Activated CD8-positive, alpha-beta T cell treated with anti-CD3 and anti-CD28 coated beads for 36 hours (primary cell): ENCODE results near the gene IL2RA. TPM values are rescaled to one million over a fixed set of nuclear protein-coding genes. Genes with fewer than 3 reads are reported as not detected.

ENCODE experiments used
- ATAC-seq: fragments of 200-7000 bp; cut with Tn5 transposase; one replicate; pipeline ENCODE4 v1.10.0; 2021; ENCODE audit warnings: mild to moderate bottlenecking, moderate library complexity
- CTCF ChIA-PET: fragments of 350-600 bp; sonication (Branson Sonifier 250); formaldehyde crosslinking; loops from one replicate; lab custom pipeline; 2021; ENCODE audit warnings: antibody characterized with exemption; lab: Charles Lee
- POLR2A ChIA-PET: fragments of 350-600 bp; sonication (Branson Sonifier 250); formaldehyde crosslinking; loops from one replicate; lab custom pipeline; 2021; ENCODE audit warnings: antibody characterized with exemption; lab: Charles Lee
- DNase-seq: peaks from one replicate; pipeline ENCODE4 v3.0.0-alpha.2; 2020
- H3K27ac Mint-ChIP-seq: one replicate; pipeline ENCODE4 v1.8.0; 2021; ENCODE audit warnings: mild to moderate bottlenecking, mixed read lengths
- H3K27me3 Mint-ChIP-seq: one replicate; pipeline ENCODE4 v1.8.0; 2021; ENCODE audit warnings: mixed read lengths
- H3K36me3 Mint-ChIP-seq: one replicate; pipeline ENCODE4 v1.8.0; 2021; ENCODE audit warnings: low read depth, mixed read lengths
- H3K4me1 Mint-ChIP-seq: one replicate; pipeline ENCODE4 v1.8.0; 2021; ENCODE audit warnings: low read depth, mixed read lengths
- H3K4me3 Mint-ChIP-seq: one replicate; pipeline ENCODE4 v1.8.0; 2021; ENCODE audit warnings: mild to moderate bottlenecking, moderate library complexity, mixed read lengths
- H3K9me3 Mint-ChIP-seq: one replicate; pipeline ENCODE4 v1.8.0; 2021; ENCODE audit warnings: mixed read lengths
- intact Hi-C: fragments of 100-400 bp; cut with micrococcal nuclease; formaldehyde crosslinking; loops from one replicate; pipeline ENCODE4 v1.10.0; 2022
- total RNA-seq, 2 experiments: library from RNA; stranded (reverse); gene quantifications; one replicate each; pipeline ENCODE4 v1.2.3, GENCODE V29; 2021
- TF ChIP-seq, protein P1 (sequence below): fragments of 200-600 bp; IDR thresholded peaks from one replicate; pipeline ENCODE4 v1.8.0; 2022; ENCODE audit warnings: antibody characterized with exemption, mild to moderate bottlenecking

IL2RA gene
- 100 to 1,000 TPM; 868 to 874 TPM for total RNA-seq

DNA sequence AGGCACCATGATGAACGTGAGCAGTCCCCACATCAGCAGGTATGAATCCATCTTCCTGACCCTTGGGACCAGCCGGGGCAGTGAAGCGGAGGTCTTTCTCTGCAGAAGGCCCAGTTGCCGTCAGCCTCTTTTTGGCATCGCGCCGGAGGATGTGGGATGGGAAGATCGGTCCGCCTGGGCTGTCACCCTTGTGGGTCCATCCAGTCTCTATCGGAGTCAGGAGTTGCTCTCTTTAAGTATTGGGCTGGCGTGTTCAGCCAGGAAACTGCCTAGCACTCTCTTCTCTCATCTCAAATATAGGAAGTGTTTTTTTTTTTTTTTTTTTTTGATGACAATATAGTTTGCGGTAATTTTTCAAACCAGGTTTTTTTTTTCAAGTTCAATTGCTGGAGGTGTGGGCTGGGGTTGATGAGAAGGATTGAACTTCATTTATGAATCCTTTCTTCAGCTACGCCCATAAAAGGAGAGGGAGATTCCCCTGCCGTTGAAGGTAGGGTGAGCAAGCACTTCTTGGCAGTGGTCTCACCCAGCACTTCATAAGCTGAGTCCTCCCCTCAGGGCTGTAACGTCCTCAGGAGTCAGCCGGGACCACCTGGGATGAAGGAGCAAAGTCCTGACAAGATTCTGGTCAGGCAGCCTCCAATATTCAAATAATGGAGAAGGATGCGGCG lies at the start of gene IL2RA:
Gene IL2RA, minus strand, starts transcription at position 267 of the 671 bp plus-strand sequence. Its CDS starts 216 bp downstream, at position 51.
- H3K9me3 Mint-ChIP-seq, result no peaks in the 10 kb centered on the region
- peaks cover 55% of the 10 kb centered on the region for H3K4me1 Mint-ChIP-seq
- ATAC-seq (peak; percentile 75), DNase-seq (peak; percentile 85)
- H3K36me3 Mint-ChIP-seq, result peaks cover 52% of the 10 kb centered on the region
- H3K4me3 Mint-ChIP-seq, result peak within 1 kb of the TSS; percentile 94
- intact Hi-C loops, result loop anchor here (1.0 kb wide), 1 partner anchor 10 kb away; no protein-coding TSS in a partner anchor
- peak within 1 kb of the TSS; percentile 99 for H3K27ac Mint-ChIP-seq
- TF ChIP-seq, protein P1, sequence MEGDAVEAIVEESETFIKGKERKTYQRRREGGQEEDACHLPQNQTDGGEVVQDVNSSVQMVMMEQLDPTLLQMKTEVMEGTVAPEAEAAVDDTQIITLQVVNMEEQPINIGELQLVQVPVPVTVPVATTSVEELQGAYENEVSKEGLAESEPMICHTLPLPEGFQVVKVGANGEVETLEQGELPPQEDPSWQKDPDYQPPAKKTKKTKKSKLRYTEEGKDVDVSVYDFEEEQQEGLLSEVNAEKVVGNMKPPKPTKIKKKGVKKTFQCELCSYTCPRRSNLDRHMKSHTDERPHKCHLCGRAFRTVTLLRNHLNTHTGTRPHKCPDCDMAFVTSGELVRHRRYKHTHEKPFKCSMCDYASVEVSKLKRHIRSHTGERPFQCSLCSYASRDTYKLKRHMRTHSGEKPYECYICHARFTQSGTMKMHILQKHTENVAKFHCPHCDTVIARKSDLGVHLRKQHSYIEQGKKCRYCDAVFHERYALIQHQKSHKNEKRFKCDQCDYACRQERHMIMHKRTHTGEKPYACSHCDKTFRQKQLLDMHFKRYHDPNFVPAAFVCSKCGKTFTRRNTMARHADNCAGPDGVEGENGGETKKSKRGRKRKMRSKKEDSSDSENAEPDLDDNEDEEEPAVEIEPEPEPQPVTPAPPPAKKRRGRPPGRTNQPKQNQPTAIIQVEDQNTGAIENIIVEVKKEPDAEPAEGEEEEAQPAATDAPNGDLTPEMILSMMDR, result no peak
- no peaks in the 10 kb centered on the region for H3K27me3 Mint-ChIP-seq
- ChIA-PET POLR2A (interaction anchor here (0.7 to 29.2 kb wide), 12 partner anchors 10 to 516 kb away, joined by 3 to 846 read pairs (median 8); partner anchors contain the start of gene IL15RA), CTCF (interaction anchor here (0.9 to 3.1 kb wide), 9 partner anchors 9 to 28 kb away, joined by 3 to 35 read pairs (median 4); no protein-coding TSS in a partner anchor)

DNA sequence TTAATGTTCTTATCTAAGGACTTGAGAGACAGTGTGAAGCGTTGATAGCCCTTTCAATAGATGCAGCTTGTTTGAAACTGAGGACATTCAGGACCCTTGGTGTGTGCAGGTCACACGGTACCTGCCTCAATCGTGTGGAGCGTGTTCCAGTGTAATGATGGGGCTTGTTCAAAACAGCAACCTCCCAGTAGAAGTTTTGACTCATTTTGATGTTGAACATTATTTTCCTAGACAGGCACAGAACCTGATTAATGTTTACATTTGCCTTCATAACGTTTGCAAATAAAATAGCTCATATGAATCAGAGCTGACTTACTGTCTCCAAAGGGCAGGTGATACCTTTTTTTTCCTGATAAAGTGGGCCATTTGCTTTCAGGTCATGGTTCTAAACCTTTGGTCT lies 48.0 kb upstream of the IL2RA start:
- ATAC-seq (no peak), DNase-seq (no peak)
- TF ChIP-seq, protein P1, result no peak
- H3K4me3 Mint-ChIP-seq, result no peak overlapping the region
- H3K36me3 Mint-ChIP-seq, result peaks cover 77% of the 10 kb centered on the region
- ChIA-PET CTCF (interaction anchor here (0.9 to 7.2 kb wide), 9 partner anchors 15 to 296 kb away, joined by 3 to 66 read pairs (median 5); partner anchors contain the start of gene PFKFB3), POLR2A (interaction anchor here (1.0 to 1.4 kb wide), 3 partner anchors 15 to 237 kb away, joined by 3 to 4 read pairs (median 3); no protein-coding TSS in a partner anchor)
- intact Hi-C loops, result no loop called here
- H3K27ac Mint-ChIP-seq, result peak overlapping the region; percentile 76
- H3K27me3 Mint-ChIP-seq, result no peaks in the 10 kb centered on the region
- peaks cover 37% of the 10 kb centered on the region for H3K4me1 Mint-ChIP-seq
- H3K9me3 Mint-ChIP-seq, result no peaks in the 10 kb centered on the region

DNA sequence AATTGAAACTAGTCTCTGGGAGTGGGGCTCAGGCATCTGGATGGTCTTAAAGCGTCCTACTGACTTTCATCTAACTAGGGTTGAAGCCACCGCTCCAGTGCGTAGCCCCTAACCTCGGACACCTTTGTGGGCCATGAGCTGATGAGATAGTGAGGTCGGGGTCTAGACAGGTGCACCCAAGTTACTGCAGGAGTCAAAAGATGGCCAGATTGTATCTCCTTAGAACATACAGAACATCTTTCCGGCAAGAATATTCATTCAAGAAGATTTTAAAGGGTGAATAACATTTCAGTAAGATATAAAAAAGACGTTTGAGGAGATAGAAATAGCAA lies 47.2 kb upstream of the IL2RA start:
- POLR2A ChIA-PET, result no interaction called here
- peak overlapping the region; percentile 61 for H3K27ac Mint-ChIP-seq
- H3K4me3 Mint-ChIP-seq, result no peak overlapping the region
- ATAC-seq, result no peak
- intact Hi-C loops, result loop anchor here (2.0 to 5.0 kb wide), 2 partner anchors 33 to 291 kb away; no protein-coding TSS in a partner anchor
- peaks cover 78% of the 10 kb centered on the region for H3K36me3 Mint-ChIP-seq
- CTCF ChIA-PET, result interaction anchor here (1.0 to 7.2 kb wide), 7 partner anchors 15 to 292 kb away, joined by 3 to 66 read pairs (median 5); partner anchors contain the start of gene PFKFB3
- TF ChIP-seq, protein P1, result no peak
- peaks cover 32% of the 10 kb centered on the region for H3K4me1 Mint-ChIP-seq
- H3K27me3 Mint-ChIP-seq, result no peaks in the 10 kb centered on the region
- DNase-seq, result no peak
- no peaks in the 10 kb centered on the region for H3K9me3 Mint-ChIP-seq

DNA sequence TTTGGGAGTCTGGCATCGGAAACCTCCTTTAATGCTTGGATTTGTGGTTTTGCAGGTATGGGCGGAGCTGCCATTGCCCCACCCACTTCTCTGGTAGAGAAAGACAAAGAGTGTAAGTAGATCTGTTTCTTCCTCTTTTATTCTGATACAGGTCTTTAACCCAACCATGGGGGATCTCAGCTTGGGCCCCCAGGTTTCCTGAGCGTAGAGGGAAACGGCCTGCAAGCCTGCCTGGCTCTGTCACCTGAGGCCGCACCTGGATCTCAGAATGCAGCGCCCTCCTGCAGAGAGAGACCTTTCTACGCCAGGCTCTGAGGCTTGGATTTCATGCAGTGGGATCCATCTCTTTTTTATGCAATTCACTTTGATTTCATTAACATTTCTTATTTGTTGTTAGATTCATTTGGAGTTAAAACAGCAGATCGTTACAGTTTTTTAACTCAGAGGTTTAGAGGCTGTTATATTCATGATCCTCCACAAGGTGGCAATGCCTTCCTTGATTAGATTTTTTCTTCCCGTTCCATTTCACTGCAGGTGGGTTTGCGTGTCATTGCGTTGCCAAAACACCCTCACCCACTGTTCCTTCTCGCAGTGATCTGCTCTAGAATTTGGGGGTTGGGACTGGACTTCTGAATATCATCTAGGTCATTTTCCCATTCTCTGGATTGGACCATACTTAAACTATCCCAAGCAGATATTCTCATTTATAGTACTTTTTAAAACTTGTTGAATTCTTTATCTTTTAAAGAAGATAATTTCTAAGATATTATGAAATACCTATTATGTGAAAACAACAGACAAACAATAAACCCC lies 46.7 kb upstream of the IL2RA start:
- peak; percentile 32 for DNase-seq
- H3K4me3 Mint-ChIP-seq, result no peak overlapping the region

More for the DNA sequence above, 46.7 kb upstream of the IL2RA start:
- Mint-ChIP-seq H3K27ac (peak overlapping the region; percentile 86), H3K9me3 (no peaks in the 10 kb centered on the region), H3K4me1 (peaks cover 36% of the 10 kb centered on the region), H3K27me3 (no peaks in the 10 kb centered on the region), H3K36me3 (peaks cover 78% of the 10 kb centered on the region)
- intact Hi-C loops, result loop anchor here (2.0 to 5.0 kb wide), 2 partner anchors 33 to 292 kb away; no protein-coding TSS in a partner anchor
- peak; percentile 76 for ATAC-seq
- TF ChIP-seq, protein P1, result peak; percentile 93
- ChIA-PET CTCF (interaction anchor here (0.7 to 7.2 kb wide), 7 partner anchors 23 to 297 kb away, joined by 3 to 66 read pairs (median 9); partner anchors contain the start of gene PFKFB3), POLR2A (interaction anchor here (0.8 kb wide), 1 partner anchor 42 kb away, joined by 4 read pairs; no protein-coding TSS in a partner anchor)
